ENCODE measurements around the gene AJAP1.

The AJAP1 gene

GRCh38 chr1:4656533-4657140, 2.2 kb downstream of the AJAP1 start:
- Histone ChIP-seq H3K27me3 (ENCODE audit: insufficient read depth, poor library complexity, severe bottlenecking) (peaks cover 42% of the 10 kb centered on the region), H3K4me3 (replicated peaks; ENCODE audit: insufficient read depth, low read length) (no peak overlapping the region), H3K27ac (replicated peaks) (no peak overlapping the region)
- DNase-seq (ENCODE audit: low read depth in 1 of 2, low spot score in 1 of 2) = no peak
- TF ChIP-seq GABPA (IDR thresholded peaks at IDR 0.05; ENCODE audit: low read depth) (no peak), CTCF (IDR thresholded peaks at IDR 0.05; ENCODE audit: insufficient read depth, low read length) (no peak), REST (IDR thresholded peaks at IDR 0.05; ENCODE audit: insufficient replicate concordance, low read depth) (no peak), SPI1 (IDR thresholded peaks at IDR 0.05; ENCODE audit: borderline replicate concordance, low read depth) (no peak), POLR2AphosphoS5 (IDR thresholded peaks at IDR 0.05; ENCODE audit: low read depth) (no peak)

GRCh38 chr1:4657244-4657789, 2.9 kb downstream of the AJAP1 start:
- Histone ChIP-seq H3K4me3 (replicated peaks; ENCODE audit: insufficient read depth, low read length) (no peak overlapping the region), H3K27me3 (ENCODE audit: insufficient read depth, poor library complexity, severe bottlenecking) (peaks cover 42% of the 10 kb centered on the region), H3K27ac (replicated peaks) (no peak overlapping the region)
- TF ChIP-seq SPI1 (IDR thresholded peaks at IDR 0.05; ENCODE audit: borderline replicate concordance, low read depth) = no peak
- TF ChIP-seq REST (IDR thresholded peaks at IDR 0.05; ENCODE audit: insufficient replicate concordance, low read depth) = no peak
- TF ChIP-seq POLR2AphosphoS5 (IDR thresholded peaks at IDR 0.05; ENCODE audit: low read depth) = no peak
- TF ChIP-seq CTCF (IDR thresholded peaks at IDR 0.05; ENCODE audit: insufficient read depth, low read length) = no peak
- no peak for TF ChIP-seq GABPA (IDR thresholded peaks at IDR 0.05; ENCODE audit: low read depth)
- no peak for DNase-seq (ENCODE audit: low read depth in 1 of 2, low spot score in 1 of 2)

GRCh38 chr1:4657960-4658541, 3.6 kb downstream of the AJAP1 start:
- H3K27ac ChIP-seq (replicated peaks) = no peak overlapping the region
- no peak for TF ChIP-seq CTCF (IDR thresholded peaks at IDR 0.05; ENCODE audit: insufficient read depth, low read length)
- TF ChIP-seq POLR2AphosphoS5 (IDR thresholded peaks at IDR 0.05; ENCODE audit: low read depth) = no peak
- no peak for TF ChIP-seq GABPA (IDR thresholded peaks at IDR 0.05; ENCODE audit: low read depth)
- no peak for TF ChIP-seq SPI1 (IDR thresholded peaks at IDR 0.05; ENCODE audit: borderline replicate concordance, low read depth)
- no peak for TF ChIP-seq REST (IDR thresholded peaks at IDR 0.05; ENCODE audit: insufficient replicate concordance, low read depth)
- DNase-seq (ENCODE audit: low read depth in 1 of 2, low spot score in 1 of 2) = no peak
- peaks cover 38% of the 10 kb centered on the region for H3K27me3 ChIP-seq (ENCODE audit: insufficient read depth, poor library complexity, severe bottlenecking)
- H3K4me3 ChIP-seq (replicated peaks; ENCODE audit: insufficient read depth, low read length) = no peak overlapping the region
